Stimulated activated CD4-positive, alpha-beta T cell treated with anti-CD3 and anti-CD28 coated beads, TNF-alpha, amount 100 ng/mL, for 48 hours (primary cell): ENCODE data around the gene PXDN.
"Not testable (repeated sequence)": the region's sequence is repeated elsewhere in the genome, so short reads cannot be mapped to it uniquely, and the experiment has no call there.

Source experiments
- DNase-seq, 3 donors: peaks; one replicate each; pipeline ENCODE4 v3.0.0-alpha.2; 2020; ENCODE audit warnings: low read depth in 3 of 3

The PXDN gene

GRCh38 chr2:1744446-1745170, at the start of gene PXDN:
TSS of gene PXDN (minus strand) at chr2:1744515. CDS start at chr2:1744455, 60 bp downstream.
- DNase-seq: no peak

- DNase-seq: no peak
Measured at GRCh38 chr2:1793868-1794445, 49.6 kb upstream of the PXDN start.

GRCh38 chr2:1793001-1793867, 48.9 kb upstream of the PXDN start:
- no peak for DNase-seq

- no peak for DNase-seq
Measured at GRCh38 chr2:1791685-1792435, 47.5 kb upstream of the PXDN start.

- DNase-seq: no peak
Measured at GRCh38 chr2:1791006-1791605, 46.8 kb upstream of the PXDN start.

GRCh38 chr2:1790473-1790872, 46.2 kb upstream of the PXDN start:
- DNase-seq: no peak

GRCh38 chr2:1789610-1790009, 45.3 kb upstream of the PXDN start:
- no peak for DNase-seq

- DNase-seq: no peak
Measured at GRCh38 chr2:1788478-1788959, 44.2 kb upstream of the PXDN start.

GRCh38 chr2:1787755-1788477, 43.6 kb upstream of the PXDN start:
- no peak for DNase-seq

- DNase-seq: no peak
Measured at GRCh38 chr2:1784986-1785617, 40.8 kb upstream of the PXDN start.

- DNase-seq: no peak
Measured at GRCh38 chr2:1784087-1784486, 39.8 kb upstream of the PXDN start.

- no peak for DNase-seq
Measured at GRCh38 chr2:1782514-1782913, 38.2 kb upstream of the PXDN start.

- peak in 2 of 3 donors; percentile 15 to 21 for DNase-seq
Measured at GRCh38 chr2:1781291-1782080, 37.2 kb upstream of the PXDN start.

GRCh38 chr2:1780693-1781092, 36.4 kb upstream of the PXDN start:
- DNase-seq: no peak

- DNase-seq: not testable (repeated sequence)
Measured at GRCh38 chr2:1780054-1780453, 35.7 kb upstream of the PXDN start.

GRCh38 chr2:1778566-1778965, 34.3 kb upstream of the PXDN start:
- no peak for DNase-seq

GRCh38 chr2:1777781-1778180, 33.5 kb upstream of the PXDN start:
- DNase-seq: no peak

- no peak for DNase-seq
Measured at GRCh38 chr2:1777156-1777555, 32.8 kb upstream of the PXDN start.

- no peak for DNase-seq
Measured at GRCh38 chr2:1775511-1776035, 31.3 kb upstream of the PXDN start.
